ENCODE data around the gene PTGIR. TPM values are rescaled to one million over a fixed set of nuclear protein-coding genes. Genes with fewer than 3 reads are reported as not detected.
A peak's percentile ranks its signal among the peaks of the same experiment; 100 is the strongest.

Gene PTGIR
- total RNA-seq, 1 experiment from 2014 or later = not detected

DNA sequence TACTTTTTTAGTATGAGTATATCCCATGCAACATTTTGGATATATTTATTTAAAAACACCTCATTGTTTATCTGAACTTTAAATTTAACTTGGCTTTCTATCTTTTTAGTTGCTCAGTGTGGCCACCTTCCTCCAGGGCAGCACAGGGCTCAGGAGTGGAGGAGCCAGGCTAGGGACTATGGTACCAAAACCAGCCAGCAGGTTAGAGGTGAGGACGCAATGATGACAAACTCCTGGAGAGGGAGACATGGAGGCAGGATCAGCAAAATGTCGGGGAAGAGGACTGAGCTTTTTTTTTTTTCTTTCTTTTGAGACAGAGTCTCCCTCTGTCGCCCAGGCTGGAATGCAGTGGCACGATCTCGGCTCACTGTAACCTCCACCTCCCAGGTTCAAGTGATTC is 53.4 kb downstream of the PTGIR start:
- Mint-ChIP-seq H3K36me3 (ENCODE audit: insufficient read depth, unreplicated experiment) (peaks cover 6% of the 10 kb centered on the region), H3K4me1 (ENCODE audit: insufficient read depth, unreplicated experiment) (peaks cover 7% of the 10 kb centered on the region), H3K27me3 (ENCODE audit: insufficient read depth, unreplicated experiment) (no peaks in the 10 kb centered on the region), H3K27ac (ENCODE audit: low read depth, unreplicated experiment) (no peak overlapping the region), H3K4me3 (ENCODE audit: unreplicated experiment) (no peak overlapping the region), H3K9me3 (ENCODE audit: unreplicated experiment) (no peaks in the 10 kb centered on the region)
- CTCF ChIA-PET = interaction anchor here (0.9 to 1.2 kb wide), 2 partner anchors 34 to 45 kb away, joined by 3 to 4 read pairs; no protein-coding TSS in a partner anchor
- BruUV-seq (replicated peaks) = no TSS peak
- intact Hi-C loops (cut with micrococcal nuclease) = no loop called here
- TF ChIP-seq, protein P1, sequence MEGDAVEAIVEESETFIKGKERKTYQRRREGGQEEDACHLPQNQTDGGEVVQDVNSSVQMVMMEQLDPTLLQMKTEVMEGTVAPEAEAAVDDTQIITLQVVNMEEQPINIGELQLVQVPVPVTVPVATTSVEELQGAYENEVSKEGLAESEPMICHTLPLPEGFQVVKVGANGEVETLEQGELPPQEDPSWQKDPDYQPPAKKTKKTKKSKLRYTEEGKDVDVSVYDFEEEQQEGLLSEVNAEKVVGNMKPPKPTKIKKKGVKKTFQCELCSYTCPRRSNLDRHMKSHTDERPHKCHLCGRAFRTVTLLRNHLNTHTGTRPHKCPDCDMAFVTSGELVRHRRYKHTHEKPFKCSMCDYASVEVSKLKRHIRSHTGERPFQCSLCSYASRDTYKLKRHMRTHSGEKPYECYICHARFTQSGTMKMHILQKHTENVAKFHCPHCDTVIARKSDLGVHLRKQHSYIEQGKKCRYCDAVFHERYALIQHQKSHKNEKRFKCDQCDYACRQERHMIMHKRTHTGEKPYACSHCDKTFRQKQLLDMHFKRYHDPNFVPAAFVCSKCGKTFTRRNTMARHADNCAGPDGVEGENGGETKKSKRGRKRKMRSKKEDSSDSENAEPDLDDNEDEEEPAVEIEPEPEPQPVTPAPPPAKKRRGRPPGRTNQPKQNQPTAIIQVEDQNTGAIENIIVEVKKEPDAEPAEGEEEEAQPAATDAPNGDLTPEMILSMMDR (IDR thresholded peaks at IDR 0.05; ENCODE audit: unreplicated experiment) = peak; percentile 12
- peak; percentile 55 for DNase-seq (ENCODE audit: unreplicated experiment)
- POLR2A ChIA-PET = no interaction called here

Other genes with a start within 250 kb of the PTGIR start
- not detected in 2 replicates for gene CCDC8, start 211.5 kb downstream of the PTGIR start, total RNA-seq (2022)
- gene PNMA8C, start 196.2 kb downstream of the PTGIR start, total RNA-seq (2022) = not detected in 2 replicates
- gene PNMA8A, start 153.5 kb downstream of the PTGIR start, total RNA-seq (2022) = 6.0 and 7.6 TPM in 2 replicates
- gene PNMA8B, start 129.2 kb downstream of the PTGIR start, total RNA-seq (2022) = not detected in 2 replicates
- gene CALM3, start 23.8 kb downstream of the PTGIR start, total RNA-seq (2022) = 103 and 120 TPM in 2 replicates
- gene GNG8, start 11.1 kb upstream of the PTGIR start, total RNA-seq (2022) = not detected in 2 replicates
- 0.09 TPM in 1 of 2 replicates, not detected in the other for gene DACT3, start 36.1 kb upstream of the PTGIR start, total RNA-seq (2022)
- gene PRKD2, start 92.0 kb upstream of the PTGIR start, total RNA-seq (2022) = 30.4 and 35.9 TPM in 2 replicates
- gene FKRP, start 121.0 kb upstream of the PTGIR start, total RNA-seq (2022) = 21.2 and 23.9 TPM in 2 replicates
- gene STRN4, start 121.4 kb upstream of the PTGIR start, total RNA-seq (2022) = 90.1 and 92.3 TPM in 2 replicates
- gene SLC1A5, start 163.5 kb upstream of the PTGIR start, total RNA-seq (2022) = 372 and 417 TPM in 2 replicates
- 237 and 252 TPM in 2 replicates for gene AP2S1, start 225.8 kb upstream of the PTGIR start, total RNA-seq (2022)
- 46.9 and 52.1 TPM in 2 replicates for gene ARHGAP35, start 235.9 kb upstream of the PTGIR start, total RNA-seq (2022)